SK-N-DZ (cell line): ENCODE measurements around the gene TUFT1. TPM values are rescaled to one million over a fixed set of nuclear protein-coding genes. Genes with fewer than 3 reads are reported as not detected.

Experiments used
- DNase-seq: peaks from one replicate; pipeline ENCODE4 v3.0.0-alpha.2; 2015; ENCODE audit warnings: low spot score
- polyA plus RNA-seq, 2 experiments: library from polyadenylated mRNA; depleted of rRNA; stranded (reverse); fragments of >200 nt; gene quantifications; 2 replicates each; pipeline ENCODE4 v1.2.3, GENCODE V29; 2014

Gene TUFT1
- polyA plus RNA-seq (2014; cell fraction: cytosol; rRNA removed): 12.3 and 12.5 TPM in 2 replicates
- 7.2 and 8.5 TPM in 2 replicates for polyA plus RNA-seq (2014; cell fraction: nucleus; rRNA removed)

DNA sequence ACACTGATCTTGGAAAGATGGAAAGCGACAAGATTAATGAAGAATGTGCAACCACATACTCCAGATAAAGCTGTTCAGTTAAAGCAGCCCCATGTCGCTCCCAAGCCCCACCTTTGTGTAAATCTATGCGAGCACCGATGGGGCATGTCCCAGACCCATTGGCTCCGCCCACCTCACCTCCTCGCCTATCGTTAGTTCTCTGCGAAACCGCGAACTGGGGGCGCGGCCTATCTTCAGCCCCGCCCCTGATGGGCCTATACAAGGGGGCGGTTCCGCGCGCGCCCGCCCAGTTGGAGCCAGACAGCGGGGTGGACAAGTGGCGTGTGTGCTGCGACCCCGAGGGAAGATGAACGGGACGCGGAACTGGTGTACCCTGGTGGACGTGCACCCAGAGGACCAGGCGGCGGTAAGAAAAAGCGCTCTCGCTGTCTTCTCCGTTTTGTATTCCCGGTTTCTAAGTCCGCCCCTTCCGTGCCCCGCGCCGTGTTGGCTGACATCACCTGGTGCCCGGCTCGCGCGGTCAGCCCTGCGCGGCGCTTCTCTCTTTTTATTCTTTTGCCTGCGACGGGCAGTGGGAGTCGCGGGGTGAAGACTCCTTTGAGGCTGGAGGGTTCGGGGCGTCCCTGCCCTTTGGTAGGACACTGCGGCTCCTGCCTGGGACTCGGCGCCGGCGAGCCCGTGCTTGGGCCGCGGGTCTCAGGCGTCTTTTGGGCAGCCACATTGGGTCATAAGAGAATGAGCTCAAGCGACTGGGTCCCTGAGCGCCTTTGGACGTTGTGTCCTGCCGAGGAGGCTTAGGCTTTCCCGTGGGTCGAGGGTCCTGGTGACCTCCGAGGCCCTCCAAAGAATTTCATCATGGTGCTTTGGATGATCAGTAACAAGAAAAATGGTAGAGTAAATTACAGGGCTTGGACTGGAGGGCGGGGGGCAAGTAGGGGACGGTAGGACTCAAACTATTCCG is at the start of gene TUFT1:
Gene TUFT1, plus strand, starts transcription at position 289 of the 961 bp plus-strand sequence. Its CDS starts 58 bp downstream, at position 347.
- DNase-seq: peak; percentile 97

- DNase-seq: peak; percentile 70
These were observed 48.5 kb upstream of the TUFT1 start for GRCh38 chr1:151491641-151492040.

GRCh38 chr1:151492120-151492519 is 48.0 kb upstream of the TUFT1 start:
- peak; percentile 53 for DNase-seq

DNA sequence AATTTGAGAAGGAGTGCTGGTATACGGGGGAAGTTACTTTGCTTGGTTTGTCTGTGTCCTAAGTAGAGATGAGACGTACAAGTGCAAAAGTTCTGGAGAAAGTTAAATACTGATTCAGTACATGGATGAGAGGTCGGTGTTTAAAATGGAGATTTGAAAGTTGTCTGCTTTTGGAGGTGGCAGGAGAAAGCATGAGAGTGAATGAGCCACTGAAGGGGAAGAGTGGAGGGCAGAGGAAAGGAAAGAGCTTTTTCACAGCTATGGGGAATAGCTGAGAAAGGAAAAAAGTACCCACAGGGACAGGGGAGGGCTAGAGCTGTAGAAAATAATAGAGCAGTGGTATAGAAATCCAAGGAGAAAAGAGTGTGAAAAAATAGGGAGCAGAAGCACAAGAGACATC is 47.1 kb upstream of the TUFT1 start:
- no peak for DNase-seq

- DNase-seq: no peak
These were observed 45.3 kb upstream of the TUFT1 start for GRCh38 chr1:151494741-151495281.

- no peak for DNase-seq
These were observed 44.8 kb upstream of the TUFT1 start for GRCh38 chr1:151495316-151495715.

GRCh38 chr1:151499365-151499764 is 40.7 kb upstream of the TUFT1 start:
- no peak for DNase-seq

DNA sequence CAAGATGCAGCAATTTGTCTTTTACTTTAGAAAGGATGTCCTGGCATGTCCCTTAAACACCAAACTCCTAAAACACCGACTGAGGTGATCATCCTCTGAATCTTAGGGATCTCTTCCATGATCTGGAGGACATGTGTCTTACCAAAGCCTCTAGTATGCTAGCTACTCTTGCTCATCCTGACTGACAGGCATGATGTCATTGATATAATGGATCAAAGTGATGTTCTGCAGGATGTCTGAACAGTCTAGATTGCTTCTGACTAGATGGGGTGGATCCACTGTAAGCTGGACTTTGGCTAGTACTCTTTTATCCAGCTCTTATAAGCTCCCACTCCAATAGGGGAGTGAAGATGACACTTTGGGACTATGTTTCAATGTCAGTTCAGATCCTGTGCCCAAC is 40.2 kb upstream of the TUFT1 start:
- no peak for DNase-seq

DNA sequence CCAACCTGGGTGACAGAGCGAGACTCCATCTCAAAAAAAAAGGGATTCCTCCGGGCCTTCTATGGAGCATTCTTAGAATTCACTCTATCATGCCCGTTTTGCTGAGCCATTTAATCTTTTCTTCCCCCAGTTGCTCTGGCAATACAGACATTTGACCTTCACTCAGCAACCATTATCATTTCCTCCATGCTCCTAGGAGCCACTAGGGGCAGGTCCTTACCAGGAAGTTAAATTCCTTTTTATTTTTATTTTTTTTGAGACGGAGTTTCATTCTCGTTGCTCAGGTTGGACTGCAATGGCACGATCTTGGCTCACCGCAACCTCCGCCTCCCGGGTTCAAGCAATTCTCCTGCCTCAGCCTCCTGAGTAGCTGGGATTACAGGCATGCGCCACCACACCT is 38.6 kb upstream of the TUFT1 start:
- DNase-seq: no peak

DNA sequence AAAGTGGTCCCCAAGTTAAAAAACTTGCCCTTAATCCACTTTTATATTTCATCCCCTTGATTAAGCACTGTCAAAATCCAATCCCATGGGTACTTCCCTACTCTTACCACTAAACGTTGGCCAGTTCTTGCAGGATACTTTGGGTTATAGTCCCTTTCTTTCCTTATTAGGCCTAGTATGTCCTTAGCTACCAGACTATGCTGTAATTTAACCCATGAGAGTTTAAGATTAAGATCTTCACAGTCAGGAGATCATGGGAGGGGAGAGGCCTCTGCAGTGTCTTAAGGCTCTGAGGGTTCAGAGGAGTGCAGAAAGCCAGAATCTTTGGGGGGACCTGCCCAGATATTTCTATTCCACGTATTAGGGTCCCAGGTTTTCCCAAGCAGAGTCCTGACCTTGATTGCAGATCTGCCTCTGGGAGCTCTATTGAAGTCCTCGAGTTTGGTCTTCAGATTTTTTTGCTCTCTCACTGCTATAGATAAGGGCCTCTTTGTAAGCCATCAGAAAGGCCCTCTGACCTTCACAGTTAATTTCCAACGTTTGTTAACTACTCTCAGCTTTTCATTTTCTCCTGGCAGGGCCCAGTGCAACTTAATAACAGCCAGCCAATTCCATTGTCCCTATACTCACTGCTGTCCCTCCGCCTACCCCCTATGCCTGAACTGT is 37.9 kb upstream of the TUFT1 start:
- peak; percentile 47 for DNase-seq

GRCh38 chr1:151502859-151503780 is 37.0 kb upstream of the TUFT1 start:
- no peak for DNase-seq

DNA sequence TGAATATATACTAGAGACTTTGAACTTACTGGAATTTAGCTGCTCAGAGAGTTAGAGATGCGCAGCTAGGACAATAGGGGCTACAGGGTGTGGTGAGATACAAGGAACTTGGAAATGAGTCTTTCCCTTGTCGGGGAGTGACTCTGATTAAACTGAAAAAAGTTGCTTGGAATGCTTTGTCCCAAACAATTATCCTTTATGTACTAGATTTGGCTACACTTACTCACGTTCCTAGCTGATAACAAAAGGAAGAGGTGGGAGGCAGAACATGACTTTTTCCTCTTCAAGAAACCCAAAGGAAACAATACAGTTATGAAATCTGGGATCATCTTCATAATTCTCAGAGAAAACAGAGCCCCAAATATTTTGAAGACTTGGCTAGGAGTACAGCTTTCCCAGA is 35.9 kb upstream of the TUFT1 start:
- no peak for DNase-seq

DNA sequence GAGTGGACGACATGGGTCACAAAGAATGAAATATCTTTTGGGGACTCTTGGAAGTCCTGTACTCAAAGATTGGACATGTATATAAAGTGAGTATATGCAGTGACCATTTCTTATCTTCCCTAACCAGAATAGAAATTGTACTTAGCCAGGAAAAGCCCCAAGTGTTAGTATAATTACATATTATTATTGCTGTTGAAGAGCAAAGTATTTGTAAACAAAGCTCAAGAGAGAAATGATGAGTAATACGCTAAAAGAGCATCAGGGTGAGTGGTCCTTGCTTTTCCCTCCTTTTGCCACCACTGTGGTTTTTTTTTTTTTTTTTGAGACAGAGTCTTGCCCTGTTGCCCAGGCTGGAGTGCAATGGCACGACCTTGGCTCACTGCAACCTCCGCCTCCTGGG is 35.4 kb upstream of the TUFT1 start:
- no peak for DNase-seq

DNA sequence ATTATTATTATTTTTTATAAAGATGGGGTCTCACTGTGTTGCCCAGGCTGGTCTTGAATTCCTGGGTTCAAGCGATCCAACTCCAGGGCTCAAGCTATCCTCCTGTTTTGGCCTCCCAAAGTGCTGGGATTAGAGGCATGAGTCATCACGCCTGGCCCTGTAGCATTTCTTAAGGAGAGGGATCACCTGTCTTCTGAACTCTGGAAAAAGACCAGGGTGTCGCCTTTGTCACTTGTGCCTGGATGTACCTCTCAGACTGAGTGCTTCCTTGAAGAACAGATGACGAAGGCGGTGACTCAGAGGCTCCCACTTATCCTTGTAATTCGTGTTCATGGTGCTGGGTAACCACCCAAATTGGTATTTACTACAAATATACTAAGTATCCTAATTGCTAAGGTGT is 31.3 kb upstream of the TUFT1 start:
- no peak for DNase-seq

GRCh38 chr1:151509350-151510019 is 30.6 kb upstream of the TUFT1 start:
- no peak for DNase-seq

DNA sequence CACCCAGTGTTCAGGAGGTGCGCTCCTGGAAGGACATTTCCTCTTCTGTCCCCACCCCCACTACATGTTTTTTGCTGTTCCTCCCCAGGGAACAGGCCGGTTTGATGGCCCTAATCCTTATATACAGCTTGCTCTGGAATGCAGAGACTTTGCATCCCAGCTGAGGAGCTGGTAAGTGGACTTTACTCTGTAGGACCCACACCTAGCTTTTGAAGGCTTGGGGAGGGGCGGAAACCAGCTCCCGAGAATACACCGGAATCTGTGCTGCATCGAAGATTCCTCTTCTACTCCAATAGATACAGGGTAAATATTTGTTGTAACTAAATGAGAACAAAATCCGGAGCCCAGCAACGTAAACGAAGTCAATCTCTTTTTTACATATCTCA is 30.1 kb upstream of the TUFT1 start:
- DNase-seq: no peak

DNA sequence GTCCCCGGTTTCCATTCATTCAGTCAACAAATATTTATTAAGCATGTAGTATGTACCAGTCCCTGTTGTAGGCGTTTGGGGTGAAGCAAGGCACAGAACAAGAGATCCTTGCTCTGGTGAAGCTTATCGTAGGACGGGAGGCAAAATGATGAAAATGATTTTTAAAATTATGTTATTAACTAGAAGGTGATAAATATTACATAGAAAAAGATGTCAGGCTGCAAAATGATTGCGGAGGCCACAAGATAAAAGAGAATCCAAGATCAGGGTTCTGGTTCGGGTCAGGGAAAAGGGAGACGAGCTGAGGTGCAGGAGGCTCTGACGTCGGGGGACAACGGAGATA is 29.5 kb upstream of the TUFT1 start:
- DNase-seq: no peak

DNA sequence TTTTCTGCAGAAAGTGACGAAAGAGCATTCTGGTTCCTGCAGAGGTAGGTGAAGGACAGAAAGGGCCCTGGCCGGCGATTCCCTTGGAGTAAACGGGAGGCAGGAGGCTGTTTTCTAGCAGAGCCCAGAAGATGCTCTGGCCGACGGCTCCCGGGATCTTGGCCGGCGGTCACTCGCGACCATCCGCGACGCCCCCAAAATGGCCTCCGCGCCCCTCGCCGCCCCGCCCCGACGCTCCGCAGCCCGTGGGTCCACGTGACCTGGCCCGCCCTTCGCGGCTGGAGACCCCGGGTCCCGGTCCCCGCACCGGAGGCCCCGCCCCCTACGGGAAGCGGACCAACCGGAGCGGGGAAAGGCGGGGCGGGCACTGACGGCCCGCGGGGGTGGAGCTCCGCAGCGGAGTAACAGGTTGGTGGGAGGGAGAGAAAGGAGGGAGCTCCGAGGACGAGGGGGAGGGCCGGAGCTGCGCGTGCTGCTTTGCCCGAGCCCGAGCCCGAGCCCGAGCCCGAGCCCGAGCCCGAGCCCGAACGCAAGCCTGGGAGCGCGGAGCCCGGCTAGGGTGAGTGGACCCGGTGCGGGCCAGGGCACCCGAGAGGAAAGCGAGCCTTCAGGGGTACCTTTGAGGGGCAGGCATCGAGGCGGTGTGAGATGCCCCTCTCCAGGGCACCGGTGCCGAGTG is 29.0 kb upstream of the TUFT1 start, which contains the start of gene CGN:
Gene CGN, plus strand, starts transcription at position 431 of the 679 bp plus-strand sequence. CDS start 7,133 bp downstream, outside the sequence.
- DNase-seq: peak; percentile 98

GRCh38 chr1:151511636-151512215 is 28.4 kb upstream of the TUFT1 start:
- DNase-seq: peak; percentile 80

GRCh38 chr1:151512326-151512725 is 27.8 kb upstream of the TUFT1 start:
- DNase-seq: no peak
